ENCODE measurements around the gene HNRNPLL.
"Not testable (repeated sequence)": the region's sequence is repeated elsewhere in the genome, so short reads cannot be mapped to it uniquely, and the experiment has no call there.

HNRNPLL gene

GRCh38 chr2:38551171-38551570 lies 51.6 kb downstream of the HNRNPLL start:
- no peak for DNase-seq

- DNase-seq, result no peak
Observed at GRCh38 chr2:38549851-38550250, 52.9 kb downstream of the HNRNPLL start.

- DNase-seq, result no peak
Observed at GRCh38 chr2:38549071-38549704, 53.5 kb downstream of the HNRNPLL start.

GRCh38 chr2:38547791-38548190 lies 54.9 kb downstream of the HNRNPLL start:
- DNase-seq, result no peak

GRCh38 chr2:38546585-38546984 lies 56.1 kb downstream of the HNRNPLL start:
- DNase-seq, result no peak

GRCh38 chr2:38546064-38546463 lies 56.7 kb downstream of the HNRNPLL start:
- no peak for DNase-seq

- not testable (repeated sequence) for DNase-seq
Observed at GRCh38 chr2:38542248-38542631, 60.5 kb downstream of the HNRNPLL start.

GRCh38 chr2:38540580-38541286 lies 62.0 kb downstream of the HNRNPLL start:
- no peak for DNase-seq

GRCh38 chr2:38539086-38539485 lies 63.6 kb downstream of the HNRNPLL start:
- DNase-seq, result no peak

GRCh38 chr2:38537937-38538525 lies 64.7 kb downstream of the HNRNPLL start:
- DNase-seq, result no peak

- not testable (repeated sequence) for DNase-seq
Observed at GRCh38 chr2:38537296-38537695, 65.4 kb downstream of the HNRNPLL start.

GRCh38 chr2:38535744-38536506 lies 66.8 kb downstream of the HNRNPLL start:
- peak; percentile 68 for DNase-seq

- no peak for DNase-seq
Observed at GRCh38 chr2:38535404-38535743, 67.4 kb downstream of the HNRNPLL start.

GRCh38 chr2:38534746-38535403 lies 67.9 kb downstream of the HNRNPLL start:
- no peak for DNase-seq

- DNase-seq, result no peak
Observed at GRCh38 chr2:38533757-38534545, 68.8 kb downstream of the HNRNPLL start.

- no peak for DNase-seq
Observed at GRCh38 chr2:38533180-38533579, 69.5 kb downstream of the HNRNPLL start.

GRCh38 chr2:38532366-38532765 lies 70.4 kb downstream of the HNRNPLL start:
- no peak for DNase-seq

GRCh38 chr2:38529208-38529607 lies 73.5 kb downstream of the HNRNPLL start:
- no peak for DNase-seq

GRCh38 chr2:38528534-38528933 lies 74.2 kb downstream of the HNRNPLL start:
- DNase-seq, result no peak

GRCh38 chr2:38528008-38528442 lies 74.7 kb downstream of the HNRNPLL start:
- no peak for DNase-seq

GRCh38 chr2:38527338-38528007 lies 75.3 kb downstream of the HNRNPLL start:
- DNase-seq, result no peak

- DNase-seq, result no peak
Observed at GRCh38 chr2:38526195-38526594, 76.5 kb downstream of the HNRNPLL start.
